GM21423 (cell line): Measurements from ENCODE around the gene FBXL15.

Experiments used
- ATAC-seq: cut with Tn5 transposase; IDR thresholded peaks from one replicate; pipeline ENCODE4 v1.9.1; 2021; ENCODE audit warnings: mild to moderate bottlenecking, moderate library complexity; ENCODE audit not compliant: unreplicated experiment

FBXL15 gene

GRCh38 chr10:102397222-102398171, 23.1 kb upstream of the FBXL15 start:
- ATAC-seq: no peak

GRCh38 chr10:102398172-102399020, 22.2 kb upstream of the FBXL15 start:
- ATAC-seq: no peak

GRCh38 chr10:102399217-102400021, 21.2 kb upstream of the FBXL15 start:
- peak; percentile 37 for ATAC-seq

- no peak for ATAC-seq
Measured at GRCh38 chr10:102400076-102400475, 20.6 kb upstream of the FBXL15 start.

GRCh38 chr10:102400598-102401341, 19.9 kb upstream of the FBXL15 start:
- no peak for ATAC-seq

- no peak for ATAC-seq
Measured at GRCh38 chr10:102401342-102401654, 19.3 kb upstream of the FBXL15 start.

- ATAC-seq: no peak
Measured at GRCh38 chr10:102401735-102402511, 18.7 kb upstream of the FBXL15 start.

- no peak for ATAC-seq
Measured at GRCh38 chr10:102402512-102402896, 18.1 kb upstream of the FBXL15 start.

- ATAC-seq: no peak
Measured at GRCh38 chr10:102403115-102403514, 17.5 kb upstream of the FBXL15 start.

- ATAC-seq: no peak
Measured at GRCh38 chr10:102404361-102405107, 16.1 kb upstream of the FBXL15 start.

- ATAC-seq: no peak
Measured at GRCh38 chr10:102405108-102405571, 15.5 kb upstream of the FBXL15 start.

GRCh38 chr10:102405632-102406031, 15.0 kb upstream of the FBXL15 start:
- no peak for ATAC-seq

GRCh38 chr10:102406815-102407214, 13.8 kb upstream of the FBXL15 start:
- ATAC-seq: no peak

- no peak for ATAC-seq
Measured at GRCh38 chr10:102407425-102408130, 13.1 kb upstream of the FBXL15 start.

GRCh38 chr10:102408131-102408727, 12.4 kb upstream of the FBXL15 start:
- ATAC-seq: no peak

GRCh38 chr10:102408728-102409603, 11.7 kb upstream of the FBXL15 start:
- no peak for ATAC-seq
